ES-I3 (cell line): ENCODE results near the gene MEPCE.
"Not testable (repeated sequence)": the region's sequence is repeated elsewhere in the genome, so short reads cannot be mapped to it uniquely, and the experiment has no call there.

Experiments
- H3K36me3 ChIP-seq: 2 replicates; pipeline ENCODE4 v1.6.1; 2013; ENCODE audit warnings: mild to moderate bottlenecking, low read length, control low read depth, moderate library complexity; ENCODE audit not compliant: insufficient read depth
- H3K4me1 ChIP-seq: 2 replicates; pipeline ENCODE4 v1.6.1; 2013; ENCODE audit warnings: mild to moderate bottlenecking, control low read depth, low read length; ENCODE audit not compliant: insufficient read depth
- H3K9ac ChIP-seq: 2 replicates; pipeline ENCODE4 v1.6.1; 2013; ENCODE audit warnings: low read depth, mild to moderate bottlenecking, low read length, moderate library complexity
- H3K9me3 ChIP-seq: 2 replicates; pipeline ENCODE4 v1.6.1; 2013; ENCODE audit warnings: mild to moderate bottlenecking, low read length, moderate library complexity; ENCODE audit not compliant: control insufficient read depth, insufficient read depth

MEPCE gene, protein sequence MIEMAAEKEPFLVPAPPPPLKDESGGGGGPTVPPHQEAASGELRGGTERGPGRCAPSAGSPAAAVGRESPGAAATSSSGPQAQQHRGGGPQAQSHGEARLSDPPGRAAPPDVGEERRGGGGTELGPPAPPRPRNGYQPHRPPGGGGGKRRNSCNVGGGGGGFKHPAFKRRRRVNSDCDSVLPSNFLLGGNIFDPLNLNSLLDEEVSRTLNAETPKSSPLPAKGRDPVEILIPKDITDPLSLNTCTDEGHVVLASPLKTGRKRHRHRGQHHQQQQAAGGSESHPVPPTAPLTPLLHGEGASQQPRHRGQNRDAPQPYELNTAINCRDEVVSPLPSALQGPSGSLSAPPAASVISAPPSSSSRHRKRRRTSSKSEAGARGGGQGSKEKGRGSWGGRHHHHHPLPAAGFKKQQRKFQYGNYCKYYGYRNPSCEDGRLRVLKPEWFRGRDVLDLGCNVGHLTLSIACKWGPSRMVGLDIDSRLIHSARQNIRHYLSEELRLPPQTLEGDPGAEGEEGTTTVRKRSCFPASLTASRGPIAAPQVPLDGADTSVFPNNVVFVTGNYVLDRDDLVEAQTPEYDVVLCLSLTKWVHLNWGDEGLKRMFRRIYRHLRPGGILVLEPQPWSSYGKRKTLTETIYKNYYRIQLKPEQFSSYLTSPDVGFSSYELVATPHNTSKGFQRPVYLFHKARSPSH

DNA sequence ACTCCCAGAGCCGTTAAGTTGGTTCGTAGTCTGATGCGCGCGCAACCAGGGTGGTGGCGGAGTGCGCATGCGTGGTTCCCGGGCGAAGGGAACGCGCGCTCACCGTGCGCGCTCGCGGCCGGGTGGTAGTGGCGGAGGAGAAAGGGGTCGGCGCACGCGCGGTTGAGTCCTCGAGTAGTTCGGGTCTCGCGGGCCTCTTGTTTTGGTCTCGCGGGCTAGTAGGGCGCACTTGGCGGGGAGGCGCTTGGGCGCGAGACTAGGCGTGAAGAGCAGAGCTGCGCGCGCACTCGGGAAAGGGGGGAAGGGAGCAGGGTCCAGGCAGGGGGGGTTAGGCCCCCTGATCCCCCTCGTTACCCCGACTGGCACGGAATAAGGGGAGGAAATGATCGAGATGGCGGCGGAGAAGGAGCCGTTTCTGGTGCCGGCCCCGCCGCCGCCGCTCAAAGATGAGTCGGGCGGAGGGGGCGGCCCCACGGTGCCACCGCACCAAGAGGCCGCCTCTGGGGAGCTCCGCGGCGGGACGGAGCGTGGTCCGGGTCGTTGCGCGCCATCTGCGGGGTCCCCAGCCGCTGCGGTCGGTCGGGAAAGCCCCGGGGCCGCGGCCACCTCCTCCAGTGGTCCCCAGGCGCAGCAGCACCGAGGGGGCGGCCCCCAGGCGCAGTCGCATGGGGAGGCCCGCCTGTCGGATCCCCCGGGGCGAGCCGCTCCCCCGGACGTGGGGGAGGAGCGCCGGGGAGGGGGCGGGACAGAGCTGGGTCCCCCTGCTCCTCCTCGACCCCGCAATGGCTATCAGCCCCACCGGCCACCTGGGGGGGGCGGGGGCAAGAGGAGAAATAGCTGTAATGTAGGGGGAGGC is at the start of gene MEPCE:
Gene MEPCE, plus strand, starts transcription at position 195 of the 856 bp plus-strand sequence. Its CDS starts 188 bp downstream, at position 383.
- Histone ChIP-seq H3K4me1 (no peaks in the 10 kb centered on the region; the same call in 1 of the 2 replicates), H3K9me3 (no peaks in the 10 kb centered on the region), H3K9ac (peak within 1 kb of the TSS; percentile 85), H3K36me3 (0 out of 2 replicates have a peak, but pooled peaks cover 10% of the 10 kb centered on the region)

DNA sequence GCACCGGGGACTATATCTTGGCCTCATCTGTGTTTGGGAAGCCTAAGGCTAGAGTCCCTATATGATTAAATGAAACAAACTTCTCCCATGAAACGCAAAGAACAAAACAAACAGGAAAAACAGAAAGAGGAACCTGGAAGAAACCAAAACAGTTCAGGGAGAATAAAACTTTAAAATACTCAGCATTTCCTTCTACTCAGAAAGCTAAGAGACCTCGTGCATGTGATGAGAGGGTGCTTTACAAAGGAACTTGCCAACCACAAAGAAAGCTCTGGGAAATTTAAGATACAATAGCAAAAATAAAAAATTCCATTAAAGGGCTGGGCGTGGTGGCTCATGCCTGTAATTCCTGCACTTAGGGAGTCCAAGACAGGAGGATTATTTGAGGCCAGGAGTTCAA is 49.4 kb upstream of the MEPCE start:
- Histone ChIP-seq H3K36me3 (no peaks in the 10 kb centered on the region), H3K9me3 (no peaks in the 10 kb centered on the region), H3K9ac (no peak overlapping the region), H3K4me1 (no peaks in the 10 kb centered on the region)

DNA sequence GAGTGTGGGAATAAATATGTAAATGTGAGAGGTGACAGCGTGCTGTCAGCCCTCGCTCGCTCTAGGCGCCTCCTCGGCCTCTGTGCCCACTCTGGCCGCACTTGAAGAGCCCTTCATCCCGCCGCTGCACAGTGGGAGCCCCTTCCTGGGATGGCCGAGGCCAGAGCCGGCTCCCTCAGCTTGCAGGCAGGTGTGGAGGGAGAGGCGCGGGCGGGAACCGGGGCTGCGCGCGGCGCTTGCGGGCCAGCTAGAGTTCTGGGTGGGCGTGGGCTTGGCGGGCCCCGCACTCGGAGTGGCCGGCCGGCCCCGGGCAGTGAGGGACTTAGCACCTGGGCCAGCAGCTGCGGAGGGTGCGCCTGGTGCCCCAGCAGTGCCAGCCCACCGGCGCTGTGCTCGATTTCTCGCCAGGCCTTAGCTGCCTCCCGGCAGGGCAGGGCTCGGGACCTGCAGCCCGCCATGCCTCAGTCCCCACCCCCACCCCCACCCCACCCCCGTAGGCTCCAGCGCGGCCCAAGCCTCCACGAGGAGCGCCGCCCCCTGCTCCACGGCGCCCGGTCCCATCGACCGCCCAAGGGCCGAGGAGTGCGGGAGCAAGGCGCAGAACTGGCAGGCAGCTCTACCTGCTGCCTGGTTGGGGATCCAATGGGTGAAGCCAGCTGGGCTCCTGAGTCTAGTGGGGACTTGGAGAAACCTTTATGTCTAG is 47.9 kb upstream of the MEPCE start:
- H3K9me3 ChIP-seq, H3K36me3 ChIP-seq, H3K4me1 ChIP-seq: not testable (repeated sequence)
- peak overlapping the region; percentile 28; the same call in 1 of the 2 replicates for H3K9ac ChIP-seq

DNA sequence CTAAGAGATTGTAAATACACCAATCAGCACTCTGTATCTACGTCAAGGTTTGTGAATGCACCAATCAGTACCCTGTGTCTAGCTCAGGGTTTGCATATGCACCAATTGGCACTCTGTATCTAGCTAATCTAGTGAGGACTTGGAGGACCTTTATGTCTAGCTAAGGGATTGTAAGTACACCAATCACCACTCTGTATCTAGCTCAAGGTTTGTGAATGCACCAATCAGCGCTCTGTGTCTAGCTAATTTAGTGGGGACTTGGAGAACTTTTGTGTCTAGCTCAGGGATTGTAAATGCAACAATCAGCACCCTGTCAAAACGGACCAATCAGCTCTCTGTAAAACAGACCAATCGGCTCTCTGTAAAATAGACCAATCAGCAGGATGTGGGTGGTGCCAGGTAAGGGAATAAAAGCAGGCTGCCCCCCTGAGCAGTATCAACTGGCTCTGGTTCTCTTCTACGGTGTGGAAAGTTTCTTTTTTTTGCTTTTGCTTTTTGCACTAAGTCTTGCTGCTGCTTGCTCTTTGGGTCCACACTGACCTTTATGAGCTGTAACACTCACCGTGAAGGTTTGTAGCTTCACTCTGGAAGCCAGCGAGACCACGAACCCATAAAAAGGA is 47.3 kb upstream of the MEPCE start:
- peak overlapping the region; percentile 28; the same call in 1 of the 2 replicates for H3K9ac ChIP-seq
- not testable (repeated sequence) for H3K9me3 ChIP-seq, H3K36me3 ChIP-seq, H3K4me1 ChIP-seq

GRCh38 chr7:100384628-100385294 is 44.9 kb upstream of the MEPCE start:
- Histone ChIP-seq H3K4me1 (peaks cover 3% of the 10 kb centered on the region; the same call in 1 of the 2 replicates), H3K36me3 (no peaks in the 10 kb centered on the region), H3K9me3 (no peaks in the 10 kb centered on the region), H3K9ac (no peak overlapping the region)

DNA sequence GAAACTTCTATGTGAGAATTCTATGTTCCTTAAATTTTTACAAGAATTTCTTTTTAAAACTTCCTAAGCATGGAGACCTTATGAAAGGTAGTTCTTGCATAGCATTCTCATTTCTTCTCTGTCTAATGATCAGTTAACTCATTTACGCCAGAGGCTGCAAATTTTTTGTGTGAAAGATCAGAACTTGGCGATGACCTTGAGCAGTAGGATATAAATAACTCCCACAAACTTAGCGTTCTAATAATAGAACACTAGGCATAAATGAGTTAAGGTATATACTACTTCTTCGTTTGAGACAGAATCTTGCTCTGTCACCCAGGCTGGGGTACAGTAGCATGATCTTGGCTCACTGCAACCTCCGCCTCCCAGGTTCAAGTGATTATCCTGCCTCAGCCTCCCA is 42.7 kb upstream of the MEPCE start:
- Histone ChIP-seq H3K9ac (no peak overlapping the region), H3K36me3 (no peaks in the 10 kb centered on the region), H3K4me1 (peaks cover 13% of the 10 kb centered on the region), H3K9me3 (no peaks in the 10 kb centered on the region)

DNA sequence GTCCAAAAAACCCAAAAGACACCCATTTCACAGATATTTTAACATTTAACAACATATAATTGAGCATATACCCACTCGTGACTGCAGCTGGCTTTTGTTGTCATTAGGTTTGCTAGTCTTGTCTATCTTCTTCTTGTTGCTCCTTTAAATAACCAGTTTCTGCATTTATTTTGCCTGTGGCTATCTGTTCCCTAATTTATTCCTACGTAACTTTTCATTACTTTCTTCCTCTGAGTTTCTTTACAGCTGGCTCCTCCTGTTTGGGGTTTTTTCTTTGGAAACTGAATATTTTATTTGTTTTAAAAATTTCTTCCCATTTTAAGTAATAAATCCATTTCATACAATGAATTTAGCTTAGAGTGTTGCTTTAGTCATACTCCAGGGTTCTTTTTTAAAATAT is 41.9 kb upstream of the MEPCE start:
- H3K36me3 ChIP-seq, result no peaks in the 10 kb centered on the region
- H3K9ac ChIP-seq, result no peak overlapping the region
- H3K4me1 ChIP-seq, result peaks cover 13% of the 10 kb centered on the region
- H3K9me3 ChIP-seq, result no peaks in the 10 kb centered on the region

GRCh38 chr7:100389437-100390088 is 40.1 kb upstream of the MEPCE start:
- peaks cover 13% of the 10 kb centered on the region for H3K4me1 ChIP-seq
- no peak overlapping the region for H3K9ac ChIP-seq
- no peaks in the 10 kb centered on the region for H3K9me3 ChIP-seq
- no peaks in the 10 kb centered on the region for H3K36me3 ChIP-seq

DNA sequence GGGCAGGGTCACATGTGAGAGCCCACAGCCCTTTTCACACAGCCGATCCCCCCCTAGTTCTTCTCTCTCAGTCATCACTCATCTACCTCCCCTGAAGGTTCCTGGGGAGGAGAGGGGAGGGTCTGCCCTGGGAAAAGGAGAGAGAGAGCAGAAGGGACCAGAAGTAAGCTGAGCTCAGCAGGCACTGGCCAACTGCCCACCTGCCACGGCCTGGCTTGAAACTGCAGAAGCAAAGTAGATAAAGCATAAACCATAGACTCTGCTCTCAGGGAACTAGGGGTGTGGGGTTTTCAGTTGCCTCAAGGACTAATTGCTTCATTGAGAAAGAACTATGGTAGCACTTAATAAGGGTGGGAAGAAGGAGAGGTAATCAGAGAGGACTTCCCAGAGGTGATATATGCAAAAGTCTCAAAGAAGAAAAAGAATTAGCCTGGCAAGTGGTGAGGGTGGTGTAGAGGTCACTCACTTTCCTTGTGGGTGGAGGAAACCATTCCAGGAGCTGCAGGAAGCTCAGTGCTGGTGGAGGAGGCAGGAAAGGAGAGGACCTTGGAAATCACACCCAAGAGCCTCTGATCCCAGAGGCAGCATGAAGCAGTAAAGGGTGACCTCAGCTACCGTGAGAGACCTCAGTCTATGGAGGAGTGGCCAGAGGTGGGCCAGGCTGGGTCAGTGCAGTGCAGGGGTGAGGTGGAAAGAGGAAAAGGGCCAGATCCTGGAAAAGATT is 39.2 kb upstream of the MEPCE start:
- Histone ChIP-seq H3K4me1 (peaks cover 13% of the 10 kb centered on the region), H3K9ac (no peak overlapping the region), H3K9me3 (no peaks in the 10 kb centered on the region), H3K36me3 (no peaks in the 10 kb centered on the region)

DNA sequence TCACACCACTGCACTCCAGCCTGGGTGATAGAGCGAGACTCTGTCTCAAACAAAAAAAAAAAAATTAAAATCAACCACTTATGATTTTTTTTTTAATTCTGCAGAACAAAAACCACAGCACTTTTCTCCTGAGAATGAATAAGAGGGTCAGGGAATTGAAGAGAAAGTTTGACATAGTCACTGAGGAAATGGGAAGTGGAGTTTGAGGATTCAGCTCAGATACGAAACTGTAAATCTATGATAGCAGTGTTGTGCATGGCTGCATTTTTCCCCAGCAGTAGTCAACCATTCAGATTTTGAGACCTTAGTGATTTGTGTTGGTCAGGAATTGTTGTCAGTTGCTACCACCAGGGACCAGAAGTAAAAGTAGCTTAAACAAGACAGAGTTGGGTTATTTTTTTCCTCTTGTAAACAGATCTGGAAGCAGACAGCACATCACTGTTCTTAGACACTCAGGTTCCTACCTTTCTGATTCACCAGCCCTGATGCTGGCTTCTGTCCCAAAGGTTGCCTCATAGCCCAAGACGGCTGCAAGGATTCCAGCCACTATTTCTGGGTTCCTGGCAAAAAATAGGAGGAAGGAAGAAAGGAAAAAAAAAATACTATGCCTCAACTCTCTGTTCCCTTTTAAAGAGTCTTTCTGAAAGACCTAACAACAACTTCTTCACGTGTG is 36.3 kb upstream of the MEPCE start:
- no peak overlapping the region for H3K9ac ChIP-seq
- H3K9me3 ChIP-seq, result no peaks in the 10 kb centered on the region
- H3K36me3 ChIP-seq, result no peaks in the 10 kb centered on the region
- H3K4me1 ChIP-seq, result peaks cover 22% of the 10 kb centered on the region

DNA sequence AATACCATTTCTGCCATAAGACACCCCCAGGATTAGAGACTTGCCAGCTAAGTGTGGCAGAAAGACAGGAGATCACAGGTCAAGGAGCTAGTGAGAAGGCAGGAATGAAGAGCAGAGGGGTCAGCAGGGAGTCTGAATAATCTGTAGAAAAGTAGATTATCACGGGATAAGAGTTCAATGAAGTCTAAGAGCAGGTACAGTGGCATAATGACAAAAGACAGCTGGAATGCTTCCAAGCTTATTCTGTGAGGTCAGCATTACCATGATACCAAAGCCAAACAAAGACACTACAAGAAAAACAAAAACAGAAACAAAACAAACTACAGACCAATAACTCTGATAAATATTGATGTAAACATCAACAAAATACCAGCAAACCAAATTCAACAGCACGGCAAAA is 35.6 kb upstream of the MEPCE start:
- no peaks in the 10 kb centered on the region for H3K9me3 ChIP-seq
- no peaks in the 10 kb centered on the region for H3K36me3 ChIP-seq
- H3K9ac ChIP-seq, result no peak overlapping the region
- H3K4me1 ChIP-seq, result peaks cover 24% of the 10 kb centered on the region

- Histone ChIP-seq H3K4me1 (peaks cover 11% of the 10 kb centered on the region; the same call in 1 of the 2 replicates), H3K9me3 (no peaks in the 10 kb centered on the region), H3K9ac (no peak overlapping the region), H3K36me3 (no peaks in the 10 kb centered on the region)
Measured at GRCh38 chr7:100396421-100396982, 33.1 kb upstream of the MEPCE start.
